Smooth muscle cell of the brain vasculature (primary cell): Measurements from ENCODE around the gene SLC6A18.
"Not testable (repeated sequence)": the region's sequence is repeated elsewhere in the genome, so short reads cannot be mapped to it uniquely, and the experiment has no call there.

Experiments
- DNase-seq: peaks from one replicate; pipeline ENCODE4 v3.0.0-alpha.2; 2012; ENCODE audit warnings: low read depth, low spot score

Gene SLC6A18

DNA sequence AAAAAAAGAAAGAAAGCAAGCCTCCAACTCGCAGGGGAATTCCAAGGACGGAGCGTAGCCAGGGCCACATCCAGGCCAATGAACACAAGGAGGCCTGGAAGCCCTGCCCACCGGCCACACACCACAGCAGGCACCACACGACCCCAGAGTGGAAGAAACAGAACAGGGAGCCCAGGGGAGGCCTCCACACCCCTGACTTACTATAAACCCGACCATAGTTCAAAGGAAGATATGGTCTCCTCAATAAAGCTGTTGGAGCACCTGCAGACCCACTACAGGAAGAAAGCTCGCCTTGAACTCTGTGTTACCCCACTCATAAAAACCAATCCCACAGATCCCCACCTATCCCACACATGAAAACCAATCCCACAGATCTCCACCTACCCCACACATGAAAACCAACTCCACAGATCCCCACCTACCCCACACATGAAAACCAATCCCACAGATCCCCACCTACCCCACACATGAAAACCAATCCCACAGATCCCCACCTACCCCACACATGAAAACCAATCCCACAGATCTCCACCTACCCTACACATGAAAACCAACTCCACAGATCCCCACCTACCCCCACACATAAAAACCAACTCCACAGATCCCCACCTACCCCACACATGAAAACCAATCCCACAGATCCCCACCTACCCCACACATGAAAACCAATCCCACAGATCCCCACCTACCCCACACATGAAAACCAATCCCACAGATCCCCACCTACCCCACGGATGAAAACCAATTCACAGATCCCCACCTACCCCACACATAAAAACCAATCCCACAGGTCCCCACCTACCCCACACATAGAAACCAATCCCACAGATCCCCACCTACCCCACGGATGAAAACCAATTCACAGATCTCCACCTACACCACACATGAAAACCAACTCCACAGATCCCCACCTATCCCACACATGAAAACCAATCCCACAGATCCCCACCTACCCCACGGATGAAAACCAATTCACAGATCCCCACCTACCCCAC, 50.5 kb downstream of the SLC6A18 start:
- not testable (repeated sequence) for DNase-seq

DNA sequence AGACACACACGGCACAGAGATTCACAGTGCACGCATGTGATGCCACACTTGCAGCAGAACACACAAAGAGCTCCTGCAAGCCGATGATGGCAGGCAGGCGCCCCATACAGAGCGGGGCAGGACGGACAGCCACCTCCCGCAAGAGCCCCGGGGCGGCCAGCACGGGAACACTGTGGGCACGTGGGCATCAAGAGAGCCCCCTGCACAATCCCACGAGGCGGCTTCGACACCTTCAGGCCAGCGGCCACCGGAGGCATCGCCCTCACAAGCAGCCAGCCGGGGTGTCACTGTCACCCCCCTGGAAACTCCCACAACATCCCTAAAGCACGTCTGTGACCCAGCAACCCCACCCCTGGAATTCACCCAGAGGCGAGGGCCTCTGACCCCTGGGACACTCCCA, 51.7 kb downstream of the SLC6A18 start:
- DNase-seq: no peak

DNA sequence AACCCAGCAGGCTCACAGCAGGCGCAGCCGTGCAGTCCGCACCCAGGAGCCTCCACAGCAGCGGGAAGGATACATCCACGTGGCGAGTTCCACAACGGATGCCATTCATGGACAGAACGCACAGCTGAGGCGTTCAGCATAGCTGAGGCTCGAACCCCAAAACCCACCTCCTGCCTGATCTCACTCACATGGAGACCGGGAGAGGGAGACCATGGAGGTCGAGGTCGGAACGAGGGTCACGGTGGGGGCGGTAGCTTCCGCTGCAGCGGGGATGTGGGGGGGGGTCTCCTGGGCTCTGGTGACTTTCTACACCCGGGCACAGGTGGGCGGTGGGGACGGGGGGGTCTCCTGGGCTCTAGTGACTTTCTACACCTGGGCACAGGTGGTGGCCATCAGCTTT, 52.1 kb downstream of the SLC6A18 start:
- DNase-seq: no peak

DNA sequence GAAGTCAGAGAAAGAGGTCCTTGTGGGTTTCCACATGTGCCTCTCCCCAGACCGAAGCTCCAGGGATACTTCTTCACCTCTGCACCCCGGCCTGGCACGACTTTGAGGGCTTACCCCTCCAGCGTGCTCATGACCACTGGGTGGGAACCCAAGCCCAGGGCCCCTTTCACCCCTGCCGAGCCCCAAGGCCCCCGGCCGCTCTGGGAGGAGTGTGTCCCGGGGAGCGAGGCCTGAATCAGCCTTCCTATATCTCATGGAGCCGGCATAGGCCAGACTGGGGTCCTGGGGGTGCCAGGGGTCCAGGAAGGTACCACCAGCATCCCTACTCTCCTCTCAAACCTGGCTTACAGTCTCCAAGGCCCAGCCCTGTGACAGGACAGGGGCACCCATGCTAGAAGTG, 52.6 kb downstream of the SLC6A18 start:
- DNase-seq: no peak

DNA sequence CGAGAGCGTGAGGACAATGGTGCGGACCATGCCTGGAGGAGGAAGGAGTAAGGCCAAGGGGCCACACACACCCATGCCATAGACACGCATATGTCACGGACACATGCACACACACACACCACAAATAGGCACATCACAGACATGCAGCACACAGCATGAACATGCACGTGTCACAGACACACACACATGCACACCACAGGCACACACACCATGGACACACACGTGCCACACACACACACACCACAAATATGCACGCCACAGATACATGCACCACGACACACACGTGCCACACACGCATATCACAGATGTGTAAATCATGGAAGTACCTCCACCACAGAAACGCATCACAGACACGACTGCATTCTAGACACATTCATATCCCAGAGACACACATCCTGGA, 53.0 kb downstream of the SLC6A18 start:
- DNase-seq: no peak

DNA sequence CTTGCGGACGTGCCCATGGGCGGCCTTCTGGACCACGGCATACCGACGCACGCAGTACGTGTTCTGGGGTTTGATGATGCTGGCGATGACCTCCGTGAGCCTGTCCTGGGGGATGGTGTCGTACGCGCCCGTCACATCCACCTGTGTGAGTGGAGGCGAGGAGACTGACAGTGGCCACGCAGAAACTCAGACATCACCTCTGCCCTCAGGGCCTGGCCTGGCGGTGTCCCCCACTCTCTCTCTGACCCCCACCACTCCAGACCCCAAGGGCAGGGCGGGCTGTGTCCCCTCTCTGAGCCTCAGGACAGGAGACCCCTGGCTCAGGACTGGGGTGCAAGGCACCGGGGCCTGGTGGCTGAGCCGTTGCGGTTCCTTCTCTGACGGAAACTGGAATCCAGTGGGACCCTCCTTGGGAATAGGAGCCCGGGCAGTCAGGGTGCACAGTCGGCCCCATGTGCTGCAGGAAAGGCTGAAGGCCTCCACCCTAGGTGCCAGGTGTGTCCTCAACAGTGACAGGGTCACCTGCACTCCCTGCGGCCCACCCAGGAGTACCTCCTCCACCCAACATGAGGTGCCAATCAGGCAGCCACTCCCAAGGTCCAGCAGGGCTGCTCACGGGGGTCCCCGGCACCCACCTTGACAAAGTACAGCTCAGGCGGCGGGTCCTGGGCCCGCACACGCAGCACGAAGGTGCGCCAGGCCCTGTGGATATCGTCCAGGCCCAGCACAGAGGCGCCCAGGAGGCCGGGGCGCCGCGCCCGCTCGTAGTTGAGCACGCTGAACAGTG, 53.7 kb downstream of the SLC6A18 start:
- no peak for DNase-seq

DNA sequence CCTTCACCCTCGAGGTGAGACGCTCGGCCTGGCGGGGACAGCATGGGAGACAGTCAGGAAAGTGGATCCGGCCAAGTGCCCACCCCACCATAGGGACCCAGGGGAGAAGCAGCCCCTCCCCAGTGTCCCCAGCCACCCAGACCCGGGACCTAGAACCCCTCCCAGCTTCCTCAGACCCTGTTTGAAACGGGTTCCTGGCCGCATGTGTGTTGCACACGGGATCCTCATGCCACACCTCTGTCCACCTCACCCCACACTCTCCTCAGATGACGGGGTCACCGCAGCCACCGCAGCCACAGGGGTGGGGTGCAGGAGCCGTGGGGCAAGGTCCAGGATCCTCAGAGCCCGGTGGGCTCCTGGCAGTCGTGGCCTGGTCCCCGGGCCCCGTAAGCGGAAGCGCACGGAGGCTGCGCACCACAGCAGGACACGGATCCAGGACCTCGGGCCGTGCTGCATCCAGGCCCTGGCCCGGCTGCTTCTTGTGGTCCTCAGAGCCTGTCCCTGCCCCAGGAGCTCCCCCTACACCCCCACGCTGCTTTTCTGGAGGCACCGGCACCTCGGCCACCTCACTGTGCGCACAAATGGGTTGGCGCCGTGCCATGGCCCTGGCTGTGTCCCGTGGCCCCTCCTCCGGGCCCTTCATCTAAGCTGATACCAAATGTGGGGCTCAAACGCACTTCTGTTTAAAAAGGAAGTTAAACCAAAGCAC, 54.4 kb downstream of the SLC6A18 start:
- no peak for DNase-seq

DNA sequence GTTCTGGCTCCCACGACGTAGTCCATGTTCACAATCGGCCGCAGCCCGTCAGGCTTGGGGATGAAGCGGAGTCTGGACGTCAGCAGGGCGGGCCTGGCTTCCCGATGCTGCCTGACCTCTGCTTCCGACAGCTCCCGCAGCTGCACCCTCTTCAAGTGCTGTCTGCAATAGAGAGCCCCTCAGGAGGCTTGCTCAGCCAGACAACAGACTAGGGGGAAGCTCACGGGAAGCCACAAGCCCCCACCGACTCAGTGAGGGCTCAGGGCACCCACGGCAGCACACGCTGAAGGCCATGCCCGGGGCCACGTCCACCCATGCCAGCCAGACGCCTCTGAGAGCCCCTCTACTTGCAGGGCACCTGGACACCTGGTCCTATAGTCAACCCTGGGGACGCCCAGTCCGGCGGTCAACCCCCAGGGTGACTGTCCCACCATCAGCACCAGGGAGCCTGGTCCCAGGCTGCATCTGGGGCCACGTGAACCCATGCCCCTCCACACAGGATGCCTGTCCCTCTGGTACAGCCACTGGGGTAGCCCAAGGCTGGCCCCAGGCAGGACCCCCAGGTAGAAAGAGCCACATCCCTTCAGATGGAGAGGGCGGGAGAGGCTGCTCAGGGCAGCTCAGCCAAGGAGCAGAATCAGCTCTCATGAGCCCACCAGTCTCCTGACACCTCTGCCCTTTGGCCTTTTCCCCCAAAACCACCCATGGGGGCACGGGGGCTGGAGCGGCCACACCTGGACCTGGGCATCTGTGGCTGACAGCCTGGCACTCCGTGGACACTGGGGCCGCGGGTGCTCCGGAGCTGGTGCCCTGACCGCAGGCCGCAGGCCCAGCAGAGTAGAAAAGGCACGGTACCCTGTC, 55.2 kb downstream of the SLC6A18 start:
- no peak for DNase-seq

DNA sequence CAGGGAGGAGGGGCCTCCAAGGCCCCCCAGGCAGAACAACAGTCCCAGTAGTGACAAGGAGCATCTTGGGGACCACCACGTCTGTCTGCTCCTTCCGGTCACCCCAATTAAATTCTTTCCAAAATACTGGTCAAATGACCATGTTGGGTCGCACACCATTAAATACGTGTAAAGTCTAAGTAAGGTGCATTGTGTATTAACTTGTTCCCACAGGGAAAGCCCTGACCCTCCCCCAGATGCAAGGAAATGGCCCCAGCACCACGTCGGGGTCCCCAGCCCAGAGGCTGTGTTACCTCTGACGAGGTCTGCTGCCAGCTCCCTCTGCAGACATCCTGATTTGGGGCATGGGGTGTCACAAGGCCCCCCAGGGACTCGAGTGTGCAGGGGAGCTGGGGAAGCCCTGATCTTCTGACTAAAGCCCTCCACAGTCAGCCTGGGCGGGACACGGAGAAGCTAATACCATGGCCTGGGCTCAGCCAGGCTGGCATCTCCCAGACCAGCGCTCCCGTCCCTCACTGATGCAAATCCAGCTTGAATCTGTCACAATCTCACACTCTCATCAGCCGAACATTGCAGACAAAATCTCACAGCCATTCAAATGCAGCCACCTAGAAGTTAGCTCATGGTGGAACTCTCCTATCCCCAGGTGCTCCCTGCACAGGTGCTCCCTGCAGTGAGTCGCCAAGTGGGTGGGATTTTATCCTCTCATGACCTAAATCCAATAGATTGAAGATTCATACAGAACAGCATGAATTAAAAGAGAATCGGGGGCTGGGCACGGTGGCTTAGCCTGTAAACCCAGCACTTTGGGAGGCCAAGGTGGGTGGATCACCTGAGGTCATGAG, 56.1 kb downstream of the SLC6A18 start:
- no peak for DNase-seq

DNA sequence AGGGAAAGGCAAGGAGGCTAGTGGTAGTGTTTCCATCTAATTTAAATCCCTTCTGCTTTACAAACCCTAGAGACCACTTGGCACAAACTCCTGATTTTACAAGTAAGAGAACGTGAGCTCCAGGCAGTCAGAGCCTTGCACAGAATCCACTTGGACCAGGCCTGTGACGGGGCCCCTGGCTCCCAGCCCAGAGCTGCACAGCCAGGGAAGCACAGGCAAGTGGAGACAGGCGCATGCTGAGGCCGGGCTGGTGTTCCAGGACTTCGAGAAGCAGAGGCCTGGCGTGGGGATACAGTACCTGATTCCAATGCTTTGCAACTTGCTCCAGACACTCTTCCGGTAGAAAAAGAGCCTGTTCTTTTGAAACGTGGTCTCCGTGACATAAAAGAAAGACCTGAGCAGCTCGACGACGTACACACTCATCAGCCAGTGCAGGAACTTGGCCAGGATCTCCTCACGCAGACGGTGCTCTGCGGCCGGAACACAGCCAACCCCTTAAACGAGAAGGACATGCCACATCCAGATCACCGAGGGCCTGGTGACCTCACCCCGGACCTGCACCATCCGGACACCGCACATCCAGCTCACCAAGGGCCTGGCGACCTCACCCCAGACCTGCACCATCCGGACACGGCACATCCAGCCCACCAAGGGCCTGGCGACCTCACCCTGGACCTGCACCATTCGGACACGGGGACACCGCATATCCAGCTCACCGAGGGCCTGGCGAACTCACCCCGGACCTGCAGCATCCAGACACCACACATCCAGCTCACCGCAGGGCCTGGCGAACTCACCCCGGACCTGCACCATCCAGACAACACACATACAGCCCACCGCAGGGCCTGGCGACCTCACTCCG, 57.2 kb downstream of the SLC6A18 start:
- no peak for DNase-seq

DNA sequence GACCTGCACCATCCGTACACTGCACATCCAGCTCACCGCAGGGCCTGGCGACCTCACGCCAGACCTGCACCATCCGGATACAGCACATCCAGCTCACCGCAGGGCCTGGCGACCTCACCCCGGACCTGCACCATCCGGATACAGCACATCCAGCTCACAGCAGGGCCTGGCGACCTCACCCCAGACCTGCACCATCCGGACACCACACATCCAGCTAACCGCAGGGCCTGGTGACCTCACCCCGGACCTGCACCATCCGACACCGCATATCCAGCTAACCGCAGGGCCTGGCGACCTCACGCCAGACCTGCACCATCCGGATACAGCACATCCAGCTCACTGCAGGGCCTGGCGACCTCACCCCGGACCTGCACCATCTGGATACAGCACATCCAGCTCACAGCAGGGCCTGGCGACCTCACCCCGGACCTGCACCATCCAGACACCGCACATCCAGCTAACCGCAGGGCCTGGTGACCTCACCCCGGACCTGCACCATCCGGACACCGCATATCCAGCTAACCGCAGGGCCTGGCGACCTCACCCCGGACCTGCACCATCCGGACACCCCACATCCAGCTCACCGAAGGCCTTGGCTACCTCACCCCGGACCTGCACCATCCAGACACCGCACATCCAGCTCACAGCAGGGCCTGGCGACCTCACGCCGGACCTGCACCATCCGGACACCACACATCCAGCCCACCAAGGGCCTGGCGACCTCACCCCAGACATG, 58.0 kb downstream of the SLC6A18 start:
- not testable (repeated sequence) for DNase-seq

DNA sequence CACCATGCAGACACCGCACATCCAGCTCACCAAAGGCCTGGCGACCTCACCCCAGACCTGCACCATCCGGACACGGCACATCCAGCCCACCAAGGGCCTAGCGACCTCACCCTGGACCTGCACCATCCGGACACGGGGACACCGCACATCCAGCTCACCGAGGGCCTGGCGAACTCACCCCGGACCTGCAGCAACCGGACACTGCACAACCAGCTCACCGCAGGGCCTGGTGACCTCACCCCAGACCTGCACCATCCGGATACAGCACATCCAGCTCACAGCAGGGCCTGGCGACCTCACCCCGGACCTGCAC, 58.5 kb downstream of the SLC6A18 start:
- DNase-seq: not testable (repeated sequence)

DNA sequence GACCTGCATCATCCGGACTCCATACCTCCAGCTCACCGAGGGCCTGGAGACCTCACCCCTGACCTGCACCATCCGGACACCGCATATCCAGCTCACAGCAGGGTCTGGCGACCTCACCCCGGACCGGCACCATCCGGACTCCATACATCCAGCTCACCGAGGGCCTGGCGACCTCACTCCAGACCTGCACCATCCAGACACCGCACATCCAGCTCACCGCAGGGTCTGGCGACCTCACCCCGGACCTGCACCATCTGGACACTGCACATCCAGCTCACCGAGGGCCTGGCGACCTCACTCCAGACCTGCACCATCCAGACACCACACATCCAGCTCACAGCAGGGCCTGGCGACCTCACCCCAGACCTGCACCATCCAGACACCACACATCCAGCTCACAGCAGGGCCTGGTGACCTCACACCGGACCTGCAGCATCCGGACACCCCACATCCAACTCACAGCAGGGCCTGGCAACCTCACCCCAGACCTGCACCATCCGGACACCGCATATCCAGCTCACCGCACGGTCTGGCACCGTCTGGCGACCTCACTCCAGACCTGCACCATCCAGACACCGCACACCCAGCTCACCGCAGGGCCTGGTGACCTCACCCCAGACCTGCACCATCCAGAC, 59.3 kb downstream of the SLC6A18 start:
- DNase-seq: not testable (repeated sequence)

DNA sequence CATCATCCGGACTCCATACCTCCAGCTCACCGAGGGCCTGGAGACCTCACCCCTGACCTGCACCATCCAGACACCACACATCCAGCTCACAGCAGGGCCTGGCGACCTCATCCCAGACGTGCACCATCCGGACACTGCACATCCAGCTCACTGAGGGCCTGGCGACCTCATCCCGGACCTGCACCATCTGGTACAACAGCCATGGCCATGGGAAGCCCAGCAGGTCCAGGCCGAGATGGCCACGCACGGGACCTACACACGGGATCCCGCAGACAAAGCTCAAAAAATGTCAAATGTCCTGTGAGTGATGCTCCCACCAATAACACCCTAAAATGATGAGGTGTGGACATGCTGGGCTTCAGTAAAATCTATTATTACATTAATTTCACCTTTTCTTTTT, 60.0 kb downstream of the SLC6A18 start:
- no peak for DNase-seq

DNA sequence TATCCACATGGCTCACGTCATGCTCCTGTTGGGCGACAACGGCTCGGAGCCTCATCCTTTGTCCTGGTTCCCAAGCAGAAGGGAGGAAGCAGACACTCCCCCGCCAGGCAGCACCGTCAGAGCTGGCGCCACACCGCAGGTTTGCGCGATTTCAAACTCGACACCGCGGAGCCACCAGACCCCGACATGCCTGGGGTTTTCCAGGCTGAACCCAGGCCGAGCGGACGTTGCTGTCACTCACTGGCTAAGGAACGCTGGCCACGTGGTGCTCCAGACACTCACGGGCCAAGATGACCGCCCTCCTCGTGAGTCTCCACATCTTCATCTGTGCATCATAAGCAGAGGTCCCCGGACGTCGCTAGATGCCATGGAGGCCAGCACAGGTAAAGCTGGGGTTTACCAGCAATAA, 60.7 kb downstream of the SLC6A18 start:
- DNase-seq: no peak

DNA sequence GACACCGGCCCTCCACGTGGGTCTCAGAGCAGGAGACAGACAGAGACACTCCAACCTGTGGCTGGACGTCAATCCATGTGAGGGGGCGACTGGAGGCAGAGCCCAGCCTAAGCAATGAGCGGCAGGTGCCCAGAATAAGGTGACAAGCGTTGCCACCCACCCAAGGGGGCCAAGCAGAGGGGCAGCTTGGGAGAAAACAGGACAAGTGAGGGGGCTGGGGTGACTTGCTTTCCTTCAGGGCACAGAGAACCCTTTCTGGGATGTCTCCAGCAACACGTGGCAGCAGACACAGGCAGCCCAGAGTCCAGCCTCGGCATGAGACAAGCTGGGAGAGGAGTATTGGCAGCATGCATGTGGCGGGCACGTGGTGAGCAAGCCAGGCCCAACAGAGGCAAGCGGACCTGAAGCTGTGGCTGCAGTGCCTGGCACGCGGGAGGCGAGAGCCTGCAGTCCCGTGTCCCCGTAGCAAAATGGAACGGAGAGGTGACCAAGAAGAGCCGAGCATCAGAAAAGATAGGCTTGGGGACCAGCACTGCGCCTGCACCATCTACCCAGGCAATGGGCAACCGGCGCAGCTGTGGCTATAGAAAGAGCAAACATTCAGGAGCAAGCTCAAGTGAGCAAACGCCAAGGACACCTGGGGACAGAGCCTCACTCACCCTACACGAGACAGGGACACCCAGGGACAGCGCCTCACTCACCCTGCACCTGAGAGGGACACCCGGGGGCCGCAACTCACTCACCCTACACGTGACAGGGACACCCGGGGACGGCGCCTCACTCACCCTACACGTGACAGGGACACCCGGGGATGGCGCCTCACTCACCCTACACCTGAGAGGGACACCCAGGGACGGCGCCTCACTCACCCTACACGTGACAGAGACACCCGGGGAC, 63.5 kb downstream of the SLC6A18 start:
- DNase-seq: no peak

DNA sequence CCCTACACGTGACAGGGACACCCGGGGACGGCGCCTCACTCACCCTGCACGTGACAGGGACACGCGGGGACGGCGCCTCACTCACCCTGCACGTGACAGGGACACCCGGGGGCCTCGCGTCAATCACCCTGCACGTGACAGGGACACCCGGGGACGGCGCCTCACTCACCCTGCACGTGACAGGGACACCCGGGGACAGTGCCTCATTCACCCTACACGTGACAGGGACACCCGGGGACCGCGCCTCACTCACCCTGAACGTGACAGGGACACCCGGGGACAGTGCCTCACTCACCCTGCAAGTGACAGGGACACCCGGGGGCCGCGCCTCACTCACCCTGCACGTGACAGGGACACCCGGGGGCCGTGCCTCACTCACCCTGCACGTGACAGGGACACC, 64.4 kb downstream of the SLC6A18 start:
- not testable (repeated sequence) for DNase-seq
